ENCODE data around the gene NT5C1A.

DNA sequence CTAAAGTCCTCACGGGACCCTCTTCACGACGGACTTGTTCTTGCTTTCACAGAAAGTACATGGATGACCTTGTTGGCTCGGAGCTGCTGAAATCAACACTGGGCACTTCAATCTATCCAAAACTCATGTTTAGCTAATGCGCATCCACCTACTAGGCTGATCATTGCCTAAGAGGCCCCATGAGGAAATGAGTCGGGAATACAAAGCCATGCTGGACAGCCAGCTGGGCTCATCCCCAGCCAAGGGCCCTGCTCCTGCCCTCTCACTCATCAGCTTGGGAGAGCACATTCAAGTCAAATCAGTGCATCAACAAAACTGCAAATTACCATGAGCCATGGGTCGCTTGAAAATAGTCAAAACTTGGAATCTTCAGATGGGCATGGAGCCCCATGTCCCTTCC is 17.6 kb downstream of the NT5C1A start:
- no peak for TF ChIP-seq CTCF (IDR thresholded peaks at IDR 0.05)
- no peak for TF ChIP-seq ZFX (IDR thresholded peaks at IDR 0.05; ENCODE audit: borderline replicate concordance)

Measured in 22Rv1 (cell line).